HepG2 (cell line): ENCODE data around the gene TMEM11. TPM values are rescaled to one million over a fixed set of nuclear protein-coding genes. Genes with fewer than 3 reads are reported as not detected.
"Not testable (repeated sequence)": the region's sequence is repeated elsewhere in the genome, so short reads cannot be mapped to it uniquely, and the experiment has no call there.

Source experiments
- ATAC-seq: fragments of 200-7000 bp; cut with Tn5 transposase; 3 replicates; pipeline ENCODE4 v1.9.1; 2020; ENCODE audit warnings: mild to moderate bottlenecking, moderate library complexity
- BruUV-seq: library from RNA; stranded (reverse); fragments of 400-500 nt; replicated peaks from 2 replicates; lab custom pipeline; 2021; lab: Mats Ljungman, UMichigan
- CTCF ChIA-PET: fragments of 300-600 bp; formaldehyde crosslinking; extraction: SDS; loops from one replicate; lab custom pipeline; 2021; ENCODE audit warnings: low total read pairs, inconsistent platforms, low intra/inter-chr PET ratio; lab: Yijun Ruan, JAX
- POLR2A ChIA-PET: fragments of 350-600 bp; sonication (Branson Sonifier 250); formaldehyde crosslinking; loops from one replicate; lab custom pipeline; 2020; ENCODE audit warnings: antibody characterized with exemption, inconsistent platforms; lab: Yijun Ruan, JAX
- DNase-seq: peaks from one replicate; pipeline ENCODE4 v3.0.0-alpha.2; 2015; ENCODE audit warnings: low spot score
- FAIRE-seq: peaks from 3 replicates; lab custom pipeline; 2011; peaks lifted over from hg19 to GRCh38; lab: Jason Lieb, UNC
- H2AFZ ChIP-seq: one replicate; pipeline ENCODE4 v1.6.1; 2011; ENCODE audit warnings: low read length, inconsistent platforms
- H3K27ac ChIP-seq: fragments of 300-600 bp; 3 replicates; pipeline ENCODE4 v1.8.0; 2011; ENCODE audit warnings: mixed run types, mild to moderate bottlenecking, mixed read lengths, low read length, inconsistent platforms; ENCODE audit not compliant: insufficient read depth; ENCODE audit errors: extremely low read length
- H3K27me3 ChIP-seq, 2 experiments: fragments of 200-600 bp in 1 of 2; 2 replicates in 1 of 2; 3 replicates in 1 of 2; pipeline versions ENCODE4 v1.6.0 to v1.8.0; 2011; ENCODE audit warnings: low read length in 2 of 2, mild to moderate bottlenecking in 2 of 2, moderate library complexity in 2 of 2, inconsistent platforms in 1 of 2; ENCODE audit not compliant: insufficient read depth in 2 of 2, control insufficient read depth in 1 of 2
- H3K36me3 ChIP-seq, 2 experiments: fragments of 200-600 bp in 1 of 2; replicated peaks in 1 of 2; 2 replicates in 1 of 2; 3 replicates in 1 of 2; pipeline versions ENCODE4 v1.5.1 to v1.8.0; 2011; ENCODE audit warnings: low read length in 2 of 2, inconsistent platforms in 1 of 2; ENCODE audit not compliant: insufficient read depth in 2 of 2, control insufficient read depth in 1 of 2
- H3K4me1 ChIP-seq: 2 replicates; pipeline ENCODE4 v1.5.1; 2012; ENCODE audit warnings: low read length, inconsistent platforms; ENCODE audit not compliant: insufficient read depth
- H3K4me2 ChIP-seq: 2 replicates; pipeline ENCODE4 v1.6.0; 2011; ENCODE audit warnings: low read depth, low read length, inconsistent platforms
- H3K4me3 ChIP-seq, 3 experiments: fragments of 200-600 bp in 1 of 3; sonication (generic), shearing (Covaris generic) in 1 of 3; replicated peaks in 1 of 3; 2 replicates each; pipeline ENCODE4 v1.5.1; 2011 to 2016; ENCODE audit warnings: low read length in 3 of 3, inconsistent platforms in 2 of 3, low read depth in 2 of 3, mild to moderate bottlenecking in 2 of 3, control low read depth in 1 of 3, mixed read lengths in 1 of 3; ENCODE audit not compliant: insufficient read depth in 1 of 3
- H3K79me2 ChIP-seq: one replicate; pipeline ENCODE4 v1.6.1; 2011; ENCODE audit warnings: low read length, inconsistent platforms; ENCODE audit not compliant: insufficient read depth
- H3K9ac ChIP-seq: 2 replicates; pipeline ENCODE4 v1.6.0; 2011; ENCODE audit warnings: mild to moderate bottlenecking, low read depth, low read length, inconsistent platforms; ENCODE audit not compliant: insufficient read depth
- H3K9me3 ChIP-seq: 2 replicates; pipeline ENCODE4 v1.5.1; 2012; ENCODE audit warnings: mild to moderate bottlenecking, low read length
- H4K20me1 ChIP-seq: 2 replicates; pipeline ENCODE4 v1.6.0; 2011; ENCODE audit warnings: inconsistent platforms, mild to moderate bottlenecking, low read length, moderate library complexity; ENCODE audit not compliant: insufficient read depth
- FOXA1 ChIP-seq, 2 experiments: fragments of 450-650 bp in 1 of 2; sonication (generic) in 1 of 2; formaldehyde crosslinking in 1 of 2; IDR thresholded peaks; 2 replicates each; pipeline versions ENCODE4 v1.4.0 to v1.6.1; 2016 to 2020; ENCODE audit warnings: missing genetic modification reagents in 1 of 2
- ZNF138 ChIP-seq: sonication (generic); formaldehyde crosslinking; IDR thresholded peaks from 2 replicates; pipeline ENCODE4 v1.5.0; 2020; ENCODE audit warnings: mild to moderate bottlenecking, low read depth, missing genetic modification reagents
- ZNF619 ChIP-seq: sonication (generic); formaldehyde crosslinking; IDR thresholded peaks from 2 replicates; pipeline ENCODE4 v1.4.0; 2020; ENCODE audit warnings: mild to moderate bottlenecking, missing genetic modification reagents
- ZNF687 ChIP-seq: sonication (generic); formaldehyde crosslinking; IDR thresholded peaks from 2 replicates; pipeline ENCODE4 v1.5.1; 2020; ENCODE audit warnings: mild to moderate bottlenecking, missing genetic modification reagents, moderate library complexity
- WGBS: methylation state at CpG from one replicate; pipeline ENCODE4 v1.1.6; 2017; ENCODE audit warnings: low lambda C conversion rate; 5-methylcytosine and 5-hydroxymethylcytosine counted together
- in situ Hi-C: cut with HindIII; loops from 2 replicates; pipeline ENCODE4 v1.10.0; 2017; ENCODE audit warnings: low pct_unique_long_range_greater_than_20kb; ENCODE audit not compliant: extremely low pct_ligation_motif_present
- intact Hi-C: fragments of 100-400 bp; cut with micrococcal nuclease; formaldehyde crosslinking; loops from one replicate; pipeline ENCODE4 v1.10.0; 2022; ENCODE audit not compliant: unreplicated experiment
- polyA plus RNA-seq, 8 experiments: library from polyadenylated mRNA; depleted of rRNA in 3 of 8; stranded (reverse) in 7 of 8; unstranded in 1 of 8; fragments of >200 nt; fragmentation: Illumina TruSeq in 4 of 8; extraction: Trizol in 4 of 8; gene quantifications; 2 replicates each; pipeline versions ENCODE4 v1.2.1 to v1.2.3, GENCODE V29; 2011 to 2016; ENCODE audit warnings: low read depth in 4 of 8, missing spikeins in 1 of 8, mixed read lengths in 1 of 8; ENCODE audit not compliant: insufficient read depth in 1 of 8
- total RNA-seq, 5 experiments: library from RNA; depleted of rRNA; stranded (reverse); fragments of >200 nt; fragmentation: Illumina TruSeq; extraction: Trizol; gene quantifications; 2 replicates each; pipeline ENCODE4 v1.2.3, GENCODE V29; 2016; ENCODE audit warnings: low read depth in 1 of 5

The TMEM11 gene
- total and polyA plus RNA-seq, 2 of the 13 experiments (the other 11 are each of a cell fraction or from before 2014, with no cell fraction given): 18.7 to 35.0 TPM

- H3K4me3 ChIP-seq: no peak overlapping the region
- no peaks in the 10 kb centered on the region for H4K20me1 ChIP-seq
- WGBS: 20% methylated on average over 1 of the region's 4 CpGs
- H3K9ac ChIP-seq: no peak overlapping the region
- no peaks in the 10 kb centered on the region for H3K9me3 ChIP-seq
- no peaks in the 10 kb centered on the region for H3K36me3 ChIP-seq
- no peak overlapping the region for H2AFZ ChIP-seq
- DNase-seq: no peak
- ATAC-seq: peak; percentile 81
- BruUV-seq: no TSS peak
- no peaks in the 10 kb centered on the region for H3K79me2 ChIP-seq
- peaks cover 20% of the 10 kb centered on the region for H3K4me1 ChIP-seq
- ChIA-PET POLR2A (no interaction called here), CTCF (no interaction called here)
- no peak for TF ChIP-seq ZNF138 (CRISPR knock-in tag)
- 0 out of 2 replicates have a peak, but pooled peaks have one; percentile 13 for TF ChIP-seq ZNF619
- TF ChIP-seq ZNF687: peak; percentile 62
- TF ChIP-seq FOXA1 (IDR thresholded peaks at IDR 0.05): no peak
- peak; percentile 24; the same call in 1 of the 2 replicates for TF ChIP-seq FOXA1 (CRISPR knock-in tag; IDR thresholded peaks at IDR 0.05)
- in situ Hi-C loops (no loop called here), intact Hi-C loops (no loop called here)
- no peak overlapping the region for H3K4me2 ChIP-seq
- H3K27ac ChIP-seq: no peak overlapping the region
- FAIRE-seq: no peak
- H3K27me3 ChIP-seq: no peaks in the 10 kb centered on the region
Observed at GRCh38 chr17:21228111-21228510, 14.2 kb upstream of the TMEM11 start.

- intact Hi-C loops, H3K79me2 ChIP-seq, H3K36me3 ChIP-seq, POLR2A ChIA-PET, H4K20me1 ChIP-seq, H3K9me3 ChIP-seq, BruUV-seq, in situ Hi-C loops, FAIRE-seq, H3K4me2 ChIP-seq, H3K27ac ChIP-seq, DNase-seq, H3K9ac ChIP-seq, H2AFZ ChIP-seq, ATAC-seq, H3K4me3 ChIP-seq, CTCF ChIA-PET, H3K27me3 ChIP-seq: not testable (repeated sequence)
- peaks cover 20% of the 10 kb centered on the region for H3K4me1 ChIP-seq
- 90% methylated on average over 10 of the region's 11 CpGs for whole genome bisulfite sequencing
Observed at GRCh38 chr17:21227277-21227676, 13.3 kb upstream of the TMEM11 start.
